ENCODE data around the gene TSHR. TPM values are rescaled to one million over a fixed set of nuclear protein-coding genes. Genes with fewer than 3 reads are reported as not detected.

The TSHR gene
- total RNA-seq, 1 donor from 2014 or later = not detected

DNA sequence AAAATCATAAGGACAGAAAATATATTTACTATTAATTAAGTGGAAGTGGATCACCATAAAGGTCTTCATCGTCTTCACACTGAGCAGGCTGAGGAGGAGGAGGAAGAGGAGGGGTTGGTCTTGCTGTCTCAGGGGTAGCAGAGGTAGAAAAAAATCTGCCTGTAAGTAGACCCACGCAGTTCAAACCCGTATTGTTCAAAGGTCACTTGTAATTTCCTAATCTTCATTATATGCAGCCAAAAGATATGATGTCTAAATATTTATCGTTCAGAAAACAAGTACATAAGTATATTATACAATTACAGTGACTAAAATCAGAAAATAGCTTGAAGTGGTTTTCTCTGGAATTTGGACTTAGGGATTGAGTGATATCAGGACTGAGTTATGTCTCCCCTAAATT is 193.2 kb downstream of the TSHR start:
- H3K4me1 ChIP-seq (ENCODE audit: insufficient read depth, low read length) = no peaks in the 10 kb centered on the region
- no peak overlapping the region for H3K9ac ChIP-seq (ENCODE audit: low read length)
- Mint-ChIP-seq H3K9me3 (ENCODE audit: unreplicated experiment) (no peaks in the 10 kb centered on the region), H3K4me3 (ENCODE audit: unreplicated experiment) (no peak overlapping the region), H3K27ac (ENCODE audit: unreplicated experiment) (no peak overlapping the region), H3K4me1 (ENCODE audit: low read depth, unreplicated experiment) (peaks cover 6% of the 10 kb centered on the region), H3K36me3 (ENCODE audit: low read depth, unreplicated experiment) (no peaks in the 10 kb centered on the region), H3K27me3 (ENCODE audit: low read depth, unreplicated experiment) (no peaks in the 10 kb centered on the region)
- no peak overlapping the region for H3K4me3 ChIP-seq (ENCODE audit: insufficient read depth, low read depth, low read length)
- FAIRE-seq (no peak), DNase-seq (ENCODE audit: low read depth) (no peak)
- no peaks in the 10 kb centered on the region for H3K27me3 ChIP-seq (ENCODE audit: insufficient read depth, low read length)
- no peaks in the 10 kb centered on the region for H3K36me3 ChIP-seq (ENCODE audit: insufficient read depth, low read length)
- H4K20me1 ChIP-seq (ENCODE audit: insufficient read depth, low read length) = no peaks in the 10 kb centered on the region
- TF ChIP-seq, protein P1, sequence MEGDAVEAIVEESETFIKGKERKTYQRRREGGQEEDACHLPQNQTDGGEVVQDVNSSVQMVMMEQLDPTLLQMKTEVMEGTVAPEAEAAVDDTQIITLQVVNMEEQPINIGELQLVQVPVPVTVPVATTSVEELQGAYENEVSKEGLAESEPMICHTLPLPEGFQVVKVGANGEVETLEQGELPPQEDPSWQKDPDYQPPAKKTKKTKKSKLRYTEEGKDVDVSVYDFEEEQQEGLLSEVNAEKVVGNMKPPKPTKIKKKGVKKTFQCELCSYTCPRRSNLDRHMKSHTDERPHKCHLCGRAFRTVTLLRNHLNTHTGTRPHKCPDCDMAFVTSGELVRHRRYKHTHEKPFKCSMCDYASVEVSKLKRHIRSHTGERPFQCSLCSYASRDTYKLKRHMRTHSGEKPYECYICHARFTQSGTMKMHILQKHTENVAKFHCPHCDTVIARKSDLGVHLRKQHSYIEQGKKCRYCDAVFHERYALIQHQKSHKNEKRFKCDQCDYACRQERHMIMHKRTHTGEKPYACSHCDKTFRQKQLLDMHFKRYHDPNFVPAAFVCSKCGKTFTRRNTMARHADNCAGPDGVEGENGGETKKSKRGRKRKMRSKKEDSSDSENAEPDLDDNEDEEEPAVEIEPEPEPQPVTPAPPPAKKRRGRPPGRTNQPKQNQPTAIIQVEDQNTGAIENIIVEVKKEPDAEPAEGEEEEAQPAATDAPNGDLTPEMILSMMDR (IDR thresholded peaks at IDR 0.05; ENCODE audit: insufficient read depth, low read depth, low read length) = no peak
- no peak for TF ChIP-seq EZH2 (IDR thresholded peaks at IDR 0.05; ENCODE audit: insufficient read depth, low read length)
- no peak overlapping the region for H2AFZ ChIP-seq (ENCODE audit: low read depth, low read length)
- H3K79me2 ChIP-seq (ENCODE audit: insufficient read depth, low read length) = no peaks in the 10 kb centered on the region
- no peak overlapping the region for H3K4me2 ChIP-seq (ENCODE audit: low read length)
- no peak overlapping the region for H3K27ac ChIP-seq (ENCODE audit: low read depth, low read length)
- no peaks in the 10 kb centered on the region for H3K9me3 ChIP-seq (ENCODE audit: insufficient read depth, low read depth, low read length)

DNA sequence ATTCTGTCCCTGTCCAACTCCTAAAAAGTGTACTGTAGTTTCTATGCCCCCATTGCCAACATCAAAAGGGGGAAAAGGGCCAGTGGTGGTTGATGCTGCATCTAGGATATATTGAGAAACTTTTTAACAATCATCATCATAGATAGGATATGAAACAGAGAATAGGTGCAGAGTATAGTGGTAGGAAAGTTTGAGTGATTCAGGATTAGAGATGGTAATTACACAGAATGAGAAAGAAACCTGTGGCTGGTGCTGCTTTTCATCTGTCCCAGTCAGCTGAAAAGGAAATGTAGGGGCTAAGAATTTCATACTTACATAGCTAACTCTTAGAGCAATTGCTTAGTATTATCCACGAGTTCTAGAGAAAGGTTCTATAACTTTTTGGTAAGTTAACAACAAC is 197.8 kb downstream of the TSHR start:
- no peak overlapping the region for H3K9ac ChIP-seq (ENCODE audit: low read length)
- no peaks in the 10 kb centered on the region for H4K20me1 ChIP-seq (ENCODE audit: insufficient read depth, low read length)
- Mint-ChIP-seq H3K4me1 (ENCODE audit: low read depth, unreplicated experiment) (peaks cover 15% of the 10 kb centered on the region), H3K27me3 (ENCODE audit: low read depth, unreplicated experiment) (no peaks in the 10 kb centered on the region), H3K9me3 (ENCODE audit: unreplicated experiment) (no peaks in the 10 kb centered on the region), H3K27ac (ENCODE audit: unreplicated experiment) (no peak overlapping the region), H3K4me3 (ENCODE audit: unreplicated experiment) (no peak overlapping the region), H3K36me3 (ENCODE audit: low read depth, unreplicated experiment) (no peaks in the 10 kb centered on the region)
- H3K4me2 ChIP-seq (ENCODE audit: low read length) = no peak overlapping the region
- DNase-seq (ENCODE audit: low read depth) = no peak
- no peak overlapping the region for H3K27ac ChIP-seq (ENCODE audit: low read depth, low read length)
- no peak overlapping the region for H3K4me3 ChIP-seq (ENCODE audit: insufficient read depth, low read depth, low read length)
- FAIRE-seq = no peak
- TF ChIP-seq, protein P1 (IDR thresholded peaks at IDR 0.05; ENCODE audit: insufficient read depth, low read depth, low read length) = no peak
- no peak for TF ChIP-seq EZH2 (IDR thresholded peaks at IDR 0.05; ENCODE audit: insufficient read depth, low read length)
- no peaks in the 10 kb centered on the region for H3K27me3 ChIP-seq (ENCODE audit: insufficient read depth, low read length)
- H2AFZ ChIP-seq (ENCODE audit: low read depth, low read length) = no peak overlapping the region
- no peaks in the 10 kb centered on the region for H3K4me1 ChIP-seq (ENCODE audit: insufficient read depth, low read length)
- no peaks in the 10 kb centered on the region for H3K79me2 ChIP-seq (ENCODE audit: insufficient read depth, low read length)
- H3K9me3 ChIP-seq (ENCODE audit: insufficient read depth, low read depth, low read length) = no peaks in the 10 kb centered on the region
- no peaks in the 10 kb centered on the region for H3K36me3 ChIP-seq (ENCODE audit: insufficient read depth, low read length)

DNA sequence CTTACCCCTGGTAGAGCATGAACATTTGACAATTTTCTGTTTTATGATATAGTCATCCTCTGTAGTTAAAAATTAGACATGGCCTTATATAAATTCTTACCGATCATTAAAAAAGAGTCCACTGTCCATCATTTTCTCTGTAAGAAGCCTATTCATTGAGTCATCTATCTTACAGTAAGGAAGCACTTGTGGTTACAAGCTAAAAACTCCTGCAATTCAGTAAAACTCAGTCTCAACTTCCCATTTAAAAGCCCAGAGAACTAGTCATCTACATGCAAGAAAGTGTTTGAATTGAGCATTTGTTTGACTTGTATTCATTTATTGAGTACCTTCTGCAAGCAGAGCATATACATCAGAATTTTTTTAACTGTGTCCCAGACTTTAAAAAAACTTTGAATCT is 202.0 kb downstream of the TSHR start:
- no peaks in the 10 kb centered on the region for H3K27me3 Mint-ChIP-seq (ENCODE audit: low read depth, unreplicated experiment)
- H4K20me1 ChIP-seq (ENCODE audit: insufficient read depth, low read length) = no peaks in the 10 kb centered on the region
- FAIRE-seq (no peak), DNase-seq (ENCODE audit: low read depth) (peak; percentile 52)
- H3K4me3 Mint-ChIP-seq (ENCODE audit: unreplicated experiment) = no peak overlapping the region
- H3K36me3 ChIP-seq (ENCODE audit: insufficient read depth, low read length) = no peaks in the 10 kb centered on the region
- no peaks in the 10 kb centered on the region for H3K36me3 Mint-ChIP-seq (ENCODE audit: low read depth, unreplicated experiment)
- no peak overlapping the region for H2AFZ ChIP-seq (ENCODE audit: low read depth, low read length)
- no peak overlapping the region for H3K4me3 ChIP-seq (ENCODE audit: insufficient read depth, low read depth, low read length)
- H3K9me3 Mint-ChIP-seq (ENCODE audit: unreplicated experiment) = no peaks in the 10 kb centered on the region
- peak overlapping the region; percentile 48 for H3K27ac Mint-ChIP-seq (ENCODE audit: unreplicated experiment)
- no peak overlapping the region for H3K4me2 ChIP-seq (ENCODE audit: low read length)
- no peaks in the 10 kb centered on the region for H3K79me2 ChIP-seq (ENCODE audit: insufficient read depth, low read length)
- H3K9me3 ChIP-seq (ENCODE audit: insufficient read depth, low read depth, low read length) = no peaks in the 10 kb centered on the region
- H3K9ac ChIP-seq (ENCODE audit: low read length) = no peak overlapping the region
- no peaks in the 10 kb centered on the region for H3K27me3 ChIP-seq (ENCODE audit: insufficient read depth, low read length)
- TF ChIP-seq, protein P1 (IDR thresholded peaks at IDR 0.05; ENCODE audit: insufficient read depth, low read depth, low read length) = no peak
- no peak for TF ChIP-seq EZH2 (IDR thresholded peaks at IDR 0.05; ENCODE audit: insufficient read depth, low read length)
- H3K4me1 ChIP-seq (ENCODE audit: insufficient read depth, low read length) = no peaks in the 10 kb centered on the region
- H3K27ac ChIP-seq (ENCODE audit: low read depth, low read length) = no peak overlapping the region
- H3K4me1 Mint-ChIP-seq (ENCODE audit: low read depth, unreplicated experiment) = peaks cover 20% of the 10 kb centered on the region

Measured in astrocyte (in vitro differentiated cells and primary cell).